Heart left ventricle (tissue), 16 donors: ENCODE results near the gene PFDN6. TPM values are rescaled to one million over a fixed set of nuclear protein-coding genes. Genes with fewer than 3 reads are reported as not detected.

ENCODE experiments used
- ATAC-seq, 4 donors: fragments of 200-7000 bp; cut with Tn5 transposase; one replicate each; pipeline ENCODE4 v1.9.1; 2020 to 2022; ENCODE audit warnings: moderate library complexity in 4 of 4, mild to moderate bottlenecking in 3 of 4, moderate number of reproducible peaks in 1 of 4
- DNase-seq, 5 donors: peaks; one replicate each; pipeline ENCODE4 v3.0.0-alpha.2; 2020
- H3K27ac ChIP-seq, 12 donors: fragments of 200-600 bp; sonication (generic) in 4 of 12; one replicate each; pipeline versions ENCODE4 v1.5.0 to v1.8.0; 2016 to 2022; ENCODE audit warnings: mild to moderate bottlenecking in 2 of 12
- H3K27me3 ChIP-seq, 9 donors: fragments of 200-600 bp; sonication (generic) in 2 of 9; one replicate each; pipeline versions ENCODE4 v1.5.1 to v1.8.0; 2016 to 2022; ENCODE audit warnings: mild to moderate bottlenecking in 3 of 9
- H3K36me3 ChIP-seq, 9 donors: fragments of 200-600 bp; sonication (generic) in 2 of 9; one replicate each; pipeline versions ENCODE4 v1.5.0 to v1.8.0; 2018 to 2022; ENCODE audit warnings: mild to moderate bottlenecking in 2 of 9
- H3K4me1 ChIP-seq, 12 donors: fragments of 200-600 bp; sonication (generic) in 4 of 12; one replicate each; pipeline versions ENCODE4 v1.5.0 to v1.8.0; 2016 to 2022; ENCODE audit warnings: mild to moderate bottlenecking in 3 of 12
- H3K4me3 ChIP-seq, 12 donors: fragments of 200-600 bp; sonication (generic) in 4 of 12; one replicate each; pipeline versions ENCODE4 v1.5.0 to v1.8.0; 2017 to 2022; ENCODE audit warnings: mild to moderate bottlenecking in 9 of 12, moderate library complexity in 4 of 12
- H3K9me3 ChIP-seq, 12 donors: fragments of 200-600 bp; sonication (generic) in 4 of 12; one replicate each; pipeline versions ENCODE4 v1.5.0 to v1.8.0; 2016 to 2022; ENCODE audit warnings: mild to moderate bottlenecking in 1 of 12
- POLR2A ChIP-seq, 2 donors: fragments of 450-650 bp; IDR thresholded peaks; one replicate each; pipeline ENCODE4 v1.6.1; 2017; ENCODE audit warnings: antibody characterized with exemption in 2 of 2, mild to moderate bottlenecking in 2 of 2, moderate library complexity in 2 of 2
- whole genome bisulfite sequencing, 4 donors: extraction: QIAGEN DNeasy Blood & Tissue Kit in 2 of 4; methylation state at CpG; one replicate each; pipeline versions ENCODE4 v1.1.5 to v1.1.7; 2013 to 2018; 5-methylcytosine and 5-hydroxymethylcytosine counted together
- intact Hi-C, 10 donors: fragments of 100-400 bp; cut with DNase I; formaldehyde crosslinking; loops; one replicate each; pipeline versions ENCODE4 v1.11.1 to v1.14.2; 2022
- polyA plus RNA-seq, 2 donors: library from polyadenylated mRNA; stranded (reverse); fragments of 200-250 nt; gene quantifications; one replicate each; pipeline ENCODE4 v1.2.3, GENCODE V29; 2013
- total RNA-seq, 9 donors: library from RNA; depleted of rRNA in 2 of 9; stranded (reverse); fragments of >200 nt in 2 of 9; fragmentation: NEBNext Ultra II Directional in 3 of 9; extraction: Animal tissue kit (Norgen Biotek cat#: 25700) in 3 of 9; gene quantifications; one replicate each; pipeline versions ENCODE4 v1.1.0 to v1.2.4, GENCODE V29; 2016 to 2023
- TF ChIP-seq, protein P1 (sequence below), 12 donors: fragments of 200-600 bp; sonication (generic) in 4 of 12; IDR thresholded peaks; one replicate each; pipeline versions ENCODE4 v1.5.0 to v1.8.0; 2018 to 2022; ENCODE audit warnings: antibody characterized with exemption in 12 of 12, mild to moderate bottlenecking in 5 of 12
- donor health status: ischemic (EF 13 %, LVEDD 7.1; RV severe dilation, severe dysfunction).
- donor health status: healthy with polysubstance abuse.
- donor health status: DM: no; HTN: yes; CAD: no.
- donor health status: DM: no; HTN: no; CAD: no.
- donor health status: ischemic (EF 25% LVEDD 6.9; RV normal size, moderate dysfunction).
- donor health status: ischemic (EF 25% LVEDD 5.7; RV mildly dilated, moderate dysfunction).
- donor health status: healthy.
- donor health status: DM: yes; HTN: yes; CAD: no.
- donor health status: ischemic (EF 35%, LVEDD 5.7; RV mildly dilated, moderate dysfunction).
- donor health status: nonischemic (EF 11% LVEDD 7.7; RV severe dilation, severe dysfunction).
- donor health status: DM: yes; HTN: yes; CAD: no.
- donor health status: PGD.
- donor health status: ischemic (EF 29% LVEDD 5.4; RV normal size, mild dysfunction).
- donor health status: nonischemic (EF 23%, LVEDD 6.1; RV moderate dilation, normal function).

PFDN6 gene
- total and polyA plus RNA-seq, 11 donors = 29.2 to 287 (median 44.3) TPM

DNA sequence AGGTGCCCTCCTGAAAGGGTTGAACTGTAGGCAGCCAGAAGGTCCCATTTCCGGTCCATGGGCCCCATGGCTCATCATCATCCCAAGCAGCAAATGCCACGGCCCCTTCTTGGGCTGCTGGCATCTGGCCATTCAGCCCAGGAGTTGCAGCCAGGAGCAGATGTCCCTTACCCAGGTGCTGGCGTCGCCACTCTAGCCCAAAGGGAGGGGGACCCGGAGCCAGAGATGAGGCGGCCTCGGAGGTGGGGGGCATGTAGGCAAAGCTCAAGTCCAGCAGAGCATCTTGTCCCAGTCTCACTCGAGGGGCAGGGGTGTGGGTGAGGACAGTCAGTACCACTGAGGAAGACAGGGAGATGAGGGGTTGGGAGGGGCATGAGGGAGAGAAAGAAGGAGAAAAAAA is 15.7 kb downstream of the PFDN6 start:
- Histone ChIP-seq H3K9me3 (no peaks in the 10 kb centered on the region), H3K4me1 (peaks cover 0 to 61% (median 14%) of the 10 kb centered on the region in 12 donors), H3K27ac (no peak overlapping the region), H3K27me3 (no peaks in the 10 kb centered on the region), H3K4me3 (no peak overlapping the region), H3K36me3 (peaks cover 0 to 93% (median 71%) of the 10 kb centered on the region in 9 donors)
- ATAC-seq = peak in 1 of 4 donors; percentile 9
- TF ChIP-seq POLR2A (IDR thresholded peaks at IDR 0.05) = no peak
- TF ChIP-seq, protein P1, sequence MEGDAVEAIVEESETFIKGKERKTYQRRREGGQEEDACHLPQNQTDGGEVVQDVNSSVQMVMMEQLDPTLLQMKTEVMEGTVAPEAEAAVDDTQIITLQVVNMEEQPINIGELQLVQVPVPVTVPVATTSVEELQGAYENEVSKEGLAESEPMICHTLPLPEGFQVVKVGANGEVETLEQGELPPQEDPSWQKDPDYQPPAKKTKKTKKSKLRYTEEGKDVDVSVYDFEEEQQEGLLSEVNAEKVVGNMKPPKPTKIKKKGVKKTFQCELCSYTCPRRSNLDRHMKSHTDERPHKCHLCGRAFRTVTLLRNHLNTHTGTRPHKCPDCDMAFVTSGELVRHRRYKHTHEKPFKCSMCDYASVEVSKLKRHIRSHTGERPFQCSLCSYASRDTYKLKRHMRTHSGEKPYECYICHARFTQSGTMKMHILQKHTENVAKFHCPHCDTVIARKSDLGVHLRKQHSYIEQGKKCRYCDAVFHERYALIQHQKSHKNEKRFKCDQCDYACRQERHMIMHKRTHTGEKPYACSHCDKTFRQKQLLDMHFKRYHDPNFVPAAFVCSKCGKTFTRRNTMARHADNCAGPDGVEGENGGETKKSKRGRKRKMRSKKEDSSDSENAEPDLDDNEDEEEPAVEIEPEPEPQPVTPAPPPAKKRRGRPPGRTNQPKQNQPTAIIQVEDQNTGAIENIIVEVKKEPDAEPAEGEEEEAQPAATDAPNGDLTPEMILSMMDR (IDR thresholded peaks at IDR 0.05) = no peak
- WGBS, 4 donors = 80 to 86% (median 83%) methylated on average over 8 of the region's 8 CpGs
- intact Hi-C loops = no loop called here
- no peak for DNase-seq

DNA sequence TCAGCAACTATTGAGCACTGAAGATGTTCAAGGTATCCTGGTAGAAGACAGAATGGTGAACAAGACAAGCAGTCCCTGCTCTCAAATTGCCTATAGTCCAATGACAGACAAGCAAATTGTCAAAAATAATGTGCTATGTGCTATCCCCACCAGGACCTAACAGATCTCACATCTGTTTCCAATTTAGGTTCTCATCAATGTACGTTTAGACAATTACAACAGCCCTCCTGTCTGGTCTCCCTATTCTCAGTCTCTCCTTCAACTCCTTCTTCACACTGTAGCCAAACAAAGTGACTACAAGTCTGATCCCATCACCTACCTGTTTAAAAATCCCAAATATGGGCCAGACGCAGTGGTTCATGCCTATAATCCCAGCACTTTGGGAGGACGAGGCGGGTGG is 17.0 kb downstream of the PFDN6 start:
- intact Hi-C loops = no loop called here
- Histone ChIP-seq H3K4me1 (peaks cover 0 to 59% (median 6%) of the 10 kb centered on the region in 12 donors), H3K27me3 (no peaks in the 10 kb centered on the region), H3K9me3 (no peaks in the 10 kb centered on the region), H3K36me3 (peaks cover 0 to 96% (median 80%) of the 10 kb centered on the region in 9 donors), H3K27ac (no peak overlapping the region), H3K4me3 (no peak overlapping the region)
- no peak for ATAC-seq
- 84 to 90% (median 88%) methylated on average over 4 of the region's 4 CpGs for WGBS, 4 donors
- TF ChIP-seq, protein P1 (IDR thresholded peaks at IDR 0.05) = no peak
- no peak for TF ChIP-seq POLR2A (IDR thresholded peaks at IDR 0.05)
- DNase-seq = no peak

DNA sequence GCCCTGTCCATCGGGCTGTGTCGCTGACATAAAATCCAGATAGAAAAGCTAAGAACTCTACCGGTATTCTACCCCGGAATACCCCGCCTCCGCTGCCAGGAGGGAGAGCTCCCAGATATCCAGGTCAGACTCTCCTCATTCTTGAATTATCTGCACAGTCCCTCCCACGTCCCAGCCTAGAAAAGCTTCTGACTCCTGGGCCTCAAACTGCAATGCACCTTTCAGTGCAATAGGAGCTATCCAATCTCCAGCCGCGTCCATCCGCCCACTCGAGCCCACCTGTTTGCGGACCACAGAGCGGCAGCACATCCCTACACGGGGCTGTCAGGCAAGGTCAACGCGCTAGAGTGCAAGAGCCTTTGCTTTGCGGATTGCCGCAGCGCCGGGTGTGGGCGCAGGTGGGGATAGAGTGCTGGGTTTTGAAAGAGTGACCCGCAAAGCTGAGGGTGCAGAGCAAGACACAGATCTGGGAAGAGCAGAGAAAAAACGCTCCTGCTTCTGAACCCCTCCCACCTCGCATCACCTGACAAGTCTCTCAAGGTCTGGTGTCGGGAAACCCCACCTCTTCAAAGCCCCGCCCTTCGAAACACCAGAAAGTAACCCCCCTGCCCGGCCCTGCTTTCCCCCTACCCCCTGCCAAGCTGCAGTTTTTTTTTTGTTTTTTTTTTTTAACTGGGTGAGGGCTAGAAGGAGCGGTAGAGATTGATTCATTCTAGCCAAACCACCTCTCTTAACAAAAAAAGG is 23.1 kb downstream of the PFDN6 start:
- peak overlapping the region; percentile 64 to 99 (median 93) for H3K4me3 ChIP-seq
- TF ChIP-seq POLR2A (IDR thresholded peaks at IDR 0.05) = no peak
- TF ChIP-seq, protein P1 (IDR thresholded peaks at IDR 0.05) = no peak
- DNase-seq (peak in 4 of 5 donors; percentile 60 to 66 (median 64)), ATAC-seq (peak in 2 of 4 donors; percentile 14 to 19)
- intact Hi-C loops = loop anchor here in 1 of 10 donors (2.0 to 5.0 kb wide), 2 partner anchors 14 to 35 kb away; partner anchors contain the start of genes B3GALT4 and RGL2
- peaks cover 0 to 45% (median 36%) of the 10 kb centered on the region in 9 donors for H3K36me3 ChIP-seq
- H3K4me1 ChIP-seq = peaks cover 0 to 66% (median 33%) of the 10 kb centered on the region in 12 donors
- WGBS, 4 donors = 6 to 9% (median 7%) methylated on average over 24 to 29 of the region's 29 CpGs
- H3K27me3 ChIP-seq = no peaks in the 10 kb centered on the region
- peak overlapping the region; percentile 85 to 99 (median 97) for H3K27ac ChIP-seq
- H3K9me3 ChIP-seq = no peaks in the 10 kb centered on the region

DNA sequence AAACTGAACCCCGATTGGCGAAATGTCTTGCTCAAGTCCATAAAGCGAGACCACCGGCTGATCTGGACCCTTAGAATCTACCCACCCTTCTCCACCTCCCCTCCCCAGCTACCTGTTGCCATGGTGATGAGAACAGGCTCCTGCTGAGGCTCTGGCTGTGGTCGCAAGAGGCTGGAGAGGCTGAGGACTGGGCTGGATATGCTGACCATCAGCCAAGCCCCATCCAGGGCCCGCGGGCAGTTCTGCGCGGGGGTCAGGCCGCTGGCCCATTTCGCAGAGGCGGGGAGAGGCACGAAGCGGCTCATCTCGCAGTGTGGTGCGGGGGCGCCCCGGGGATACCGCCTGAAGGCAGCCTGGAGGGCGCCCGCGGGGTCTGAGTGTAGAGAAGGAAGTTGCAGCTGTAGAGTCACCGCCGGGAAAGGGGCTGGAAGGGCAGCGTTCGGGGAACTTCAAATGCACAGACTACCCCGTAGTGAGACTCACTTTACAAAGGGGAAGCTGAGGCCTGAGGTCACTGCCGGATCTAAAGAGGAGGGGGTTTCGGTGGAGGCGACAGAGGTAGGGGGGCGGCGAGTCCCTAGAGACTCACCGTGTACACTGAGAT is 23.8 kb downstream of the PFDN6 start:
- intact Hi-C loops = loop anchor here in 1 of 10 donors (2.0 to 5.0 kb wide), 2 partner anchors 14 to 36 kb away; partner anchors contain the start of genes B3GALT4 and RGL2
- peak in 3 of 4 donors; percentile 2 to 11 (median 5) for ATAC-seq
- H3K36me3 ChIP-seq = peaks cover 0 to 38% (median 29%) of the 10 kb centered on the region in 9 donors

More for the DNA sequence above, 23.8 kb downstream of the PFDN6 start:
- H3K27me3 ChIP-seq = no peaks in the 10 kb centered on the region
- peak overlapping the region; percentile 64 to 99 (median 93) for H3K4me3 ChIP-seq
- TF ChIP-seq POLR2A (IDR thresholded peaks at IDR 0.05) = no peak
- TF ChIP-seq, protein P1 (IDR thresholded peaks at IDR 0.05) = no peak
- WGBS, 4 donors = 1% methylated on average over 30 to 33 of the region's 33 CpGs
- H3K9me3 ChIP-seq = no peaks in the 10 kb centered on the region
- H3K27ac ChIP-seq = peak overlapping the region; percentile 85 to 99 (median 97)
- peaks cover 0 to 69% (median 34%) of the 10 kb centered on the region in 12 donors for H3K4me1 ChIP-seq
- peak; percentile 60 to 78 (median 63) for DNase-seq
